BLaER1 treated with 17β-estradiol and CSF1 and Interleukin-3, amounts not matched to agents 10 nM and 100 nM (cell line): ENCODE measurements around the gene UQCRQ.

ENCODE experiments used
- H3K27ac ChIP-seq, 11 experiments: shearing (Covaris generic); formaldehyde crosslinking; 2 replicates each; pipeline ENCODE4 v1.8.1; 2022
- H3K27me3 ChIP-seq, 11 experiments: shearing (Covaris generic); formaldehyde crosslinking; 2 replicates each; pipeline ENCODE4 v1.8.1; 2022
- H3K36me3 ChIP-seq, 11 experiments: shearing (Covaris generic); formaldehyde crosslinking; 2 replicates each; pipeline ENCODE4 v1.8.1; 2022
- H3K4me1 ChIP-seq, 10 experiments: shearing (Covaris generic); formaldehyde crosslinking; 2 replicates each; pipeline ENCODE4 v1.8.1; 2022
- H3K4me2 ChIP-seq, 11 experiments: shearing (Covaris generic); formaldehyde crosslinking; 2 replicates each; pipeline ENCODE4 v1.8.1; 2022
- H3K4me3 ChIP-seq, 10 experiments: shearing (Covaris generic); formaldehyde crosslinking; 2 replicates each; pipeline ENCODE4 v1.8.1; 2022
- H3K9ac ChIP-seq, 11 experiments: shearing (Covaris generic); formaldehyde crosslinking; 2 replicates each; pipeline ENCODE4 v1.8.1; 2022
- H3K9me3 ChIP-seq, 11 experiments: shearing (Covaris generic); formaldehyde crosslinking; replicated peaks in 1 of 11; 2 replicates each; pipeline ENCODE4 v1.8.1; 2022
- H4K20me1 ChIP-seq, 11 experiments: shearing (Covaris generic); formaldehyde crosslinking; 2 replicates each; pipeline ENCODE4 v1.8.1; 2022
- Cebpa-rat ChIP-seq, 11 experiments: shearing (Covaris generic); IDR thresholded peaks; 2 replicates each; pipeline ENCODE4 v1.8.1; 2022

Gene UQCRQ

DNA sequence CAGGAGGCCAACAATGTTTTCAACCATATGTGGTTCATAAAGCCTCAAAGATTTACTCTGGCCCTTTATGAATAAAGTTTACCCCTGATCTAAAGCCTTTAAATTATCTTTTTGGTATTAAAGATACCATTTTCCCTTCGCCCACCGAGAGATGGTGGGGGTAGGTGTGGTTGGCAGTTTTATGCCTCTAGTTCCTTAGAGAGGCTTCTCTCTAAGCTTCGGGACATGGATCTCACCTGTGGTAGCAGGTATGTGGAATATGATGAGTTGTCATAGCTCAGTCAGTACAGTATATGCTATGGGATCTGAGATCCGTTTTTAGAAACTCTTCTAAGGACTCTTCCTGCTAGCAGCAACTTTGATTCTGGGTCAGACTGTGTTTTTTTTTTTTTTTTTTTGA lies 2.3 kb downstream of the UQCRQ start:
- Histone ChIP-seq H3K9me3 (no peaks in the 10 kb centered on the region), H3K36me3 (peaks cover 48 to 66% (median 62%) of the 10 kb centered on the region in 11 experiments), H3K27ac (no peak overlapping the region), H3K4me3 (no peak overlapping the region), H4K20me1 (peaks cover 0 to 37% (median 7%) of the 10 kb centered on the region in 11 experiments; a peak in 13 of 22 replicates), H3K4me1 (peaks cover 23 to 43% (median 28%) of the 10 kb centered on the region in 10 experiments), H3K9ac (peak overlapping the region in 1 of 11 experiments; percentile 15; a peak in 2 of 22 replicates), H3K4me2 (no peak overlapping the region), H3K27me3 (no peaks in the 10 kb centered on the region)
- TF ChIP-seq Cebpa-rat (IDR thresholded peaks at IDR 0.05): no peak

DNA sequence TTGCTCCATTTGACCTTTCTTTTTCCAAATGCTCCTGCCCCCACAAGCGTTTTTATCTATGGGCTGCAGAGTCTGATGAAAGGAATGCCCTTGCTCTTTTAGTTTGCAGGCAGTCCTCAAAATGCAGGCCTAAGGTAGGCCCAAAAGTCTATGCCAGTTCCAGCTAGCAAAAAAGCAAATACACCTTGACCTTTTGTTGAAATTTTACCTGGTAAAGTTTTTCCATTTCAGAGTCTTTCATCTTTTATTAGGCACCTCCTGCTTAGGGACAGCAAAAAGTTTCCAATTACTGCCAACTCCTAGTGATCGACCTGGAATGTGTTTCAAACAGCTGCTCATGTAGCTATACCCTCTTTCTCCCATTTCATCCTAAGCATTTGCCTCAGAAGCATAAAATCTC lies 4.4 kb downstream of the UQCRQ start:
- H3K9me3 ChIP-seq: no peaks in the 10 kb centered on the region
- H3K27me3 ChIP-seq: no peaks in the 10 kb centered on the region
- H3K4me3 ChIP-seq: no peak overlapping the region
- no peak overlapping the region for H3K4me2 ChIP-seq
- peaks cover 0 to 37% (median 7%) of the 10 kb centered on the region in 11 experiments; a peak in 13 of 22 replicates for H4K20me1 ChIP-seq
- H3K9ac ChIP-seq: no peak overlapping the region
- H3K27ac ChIP-seq: no peak overlapping the region
- H3K36me3 ChIP-seq: peaks cover 68 to 85% (median 77%) of the 10 kb centered on the region in 11 experiments
- no peak for TF ChIP-seq Cebpa-rat (IDR thresholded peaks at IDR 0.05)
- H3K4me1 ChIP-seq: peaks cover 12 to 35% (median 17%) of the 10 kb centered on the region in 10 experiments

DNA sequence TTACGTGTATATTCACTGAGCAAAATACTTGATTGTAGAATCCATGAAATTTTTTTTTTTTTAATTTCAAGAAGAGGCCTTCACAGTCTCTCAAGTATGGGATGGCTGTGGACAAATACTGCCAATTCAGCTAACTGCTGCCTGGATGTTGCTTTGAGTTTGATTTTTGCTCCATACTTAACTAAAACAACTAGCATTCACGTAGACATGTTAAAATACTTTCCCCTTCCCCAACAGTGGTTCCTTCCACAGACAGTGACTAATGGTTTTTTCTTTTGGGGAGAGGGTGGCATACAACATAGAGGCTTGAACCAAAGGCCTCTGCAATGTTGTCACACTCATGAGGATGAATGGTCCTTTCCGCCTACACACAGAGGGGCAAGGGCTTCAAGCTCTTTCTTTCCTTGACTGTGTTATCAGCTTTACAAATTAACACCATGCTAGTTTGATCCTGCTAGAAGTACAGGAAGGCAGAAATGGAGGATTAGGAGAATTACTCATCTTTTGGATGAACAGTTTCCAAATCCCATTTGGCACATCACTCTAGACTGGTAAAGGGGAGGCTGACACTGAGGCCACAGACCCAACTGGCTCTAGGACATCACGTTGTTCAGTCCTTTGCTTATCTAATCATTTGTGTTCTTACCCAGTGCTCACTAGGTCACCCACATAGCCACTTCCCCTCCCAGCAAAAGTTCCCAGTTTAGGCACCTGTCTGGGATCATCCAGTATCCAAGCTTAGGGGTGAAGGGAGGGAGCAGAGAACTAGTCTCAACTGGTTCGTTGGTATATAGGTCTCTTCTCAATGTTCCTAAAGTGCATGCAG lies 5.2 kb downstream of the UQCRQ start:
- Histone ChIP-seq H3K9me3 (no peaks in the 10 kb centered on the region), H4K20me1 (peaks cover 0 to 36% (median 7%) of the 10 kb centered on the region in 11 experiments; a peak in 14 of 22 replicates), H3K36me3 (peaks cover 73 to 93% (median 85%) of the 10 kb centered on the region in 11 experiments), H3K9ac (no peak overlapping the region), H3K27ac (no peak overlapping the region), H3K4me1 (peaks cover 9 to 33% (median 13%) of the 10 kb centered on the region in 10 experiments), H3K4me2 (no peak overlapping the region), H3K4me3 (no peak overlapping the region), H3K27me3 (no peaks in the 10 kb centered on the region)
- TF ChIP-seq Cebpa-rat (IDR thresholded peaks at IDR 0.05): no peak

DNA sequence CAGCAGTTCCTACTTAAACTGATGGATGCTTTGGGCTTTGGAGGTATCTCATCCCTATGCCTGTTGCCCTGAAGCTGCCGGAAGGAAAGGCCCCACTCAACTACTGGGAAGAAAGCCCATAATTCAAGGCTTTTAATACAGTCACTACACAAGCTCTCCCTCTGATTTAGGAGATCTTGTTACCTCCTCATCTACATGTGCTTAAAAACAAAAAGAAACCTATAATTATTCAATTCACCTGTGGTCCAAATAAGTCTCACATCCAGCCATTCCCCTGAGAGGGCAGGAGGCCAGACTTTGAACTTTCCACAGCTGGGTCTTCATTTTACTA lies 6.3 kb downstream of the UQCRQ start:
- Histone ChIP-seq H3K27ac (no peak overlapping the region), H3K9ac (no peak overlapping the region), H3K4me3 (no peak overlapping the region), H3K36me3 (peaks cover 77 to 99% (median 90%) of the 10 kb centered on the region in 11 experiments), H3K4me2 (no peak overlapping the region), H4K20me1 (peaks cover 0 to 26% (median 4%) of the 10 kb centered on the region in 11 experiments; a peak in 12 of 22 replicates), H3K9me3 (no peaks in the 10 kb centered on the region), H3K4me1 (peaks cover under 1 to 27% (median 6%) of the 10 kb centered on the region in 10 experiments; a peak in 19 of 20 replicates), H3K27me3 (no peaks in the 10 kb centered on the region)
- no peak for TF ChIP-seq Cebpa-rat (IDR thresholded peaks at IDR 0.05)

DNA sequence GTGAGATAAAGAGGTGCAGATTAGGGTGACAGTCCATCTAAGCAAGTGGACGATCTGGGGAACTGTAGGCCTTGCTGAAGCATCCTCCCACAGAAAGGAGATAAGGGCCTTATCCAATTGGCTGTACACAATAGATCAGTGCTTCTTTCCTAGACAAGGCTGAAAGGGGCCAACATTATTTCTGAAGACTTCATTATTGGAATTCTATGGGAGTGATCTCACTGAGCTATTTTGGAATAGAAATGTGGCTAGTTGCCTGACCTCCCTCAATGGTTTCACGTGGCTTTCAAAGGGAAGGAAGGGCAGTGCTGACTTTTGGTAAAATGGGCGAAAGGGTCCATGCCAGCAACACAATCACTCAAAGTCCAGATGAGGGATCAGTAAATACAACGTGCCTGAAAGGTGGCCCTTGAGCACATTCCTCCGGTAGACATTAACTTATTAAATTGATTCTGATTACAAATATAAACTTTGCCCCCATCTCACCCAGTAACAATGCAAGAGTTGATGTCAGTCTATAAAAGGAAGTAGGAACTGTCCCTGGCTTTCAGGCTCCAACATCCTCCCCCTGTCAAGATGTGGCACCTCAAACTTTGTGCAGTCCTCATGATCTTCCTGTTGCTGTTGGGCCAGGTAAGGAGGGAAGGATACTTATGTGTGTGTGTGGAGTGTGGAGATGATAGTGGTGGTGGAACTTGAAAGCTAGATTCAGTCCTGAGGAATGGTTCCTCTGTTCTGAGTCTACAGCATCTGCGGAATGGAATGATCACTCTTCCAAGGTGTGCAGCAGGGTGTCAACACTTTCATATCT lies 6.9 kb downstream of the UQCRQ start, which contains the start of gene LEAP2:
LEAP2 (plus strand) TSS at position 550 of the 811 bp plus-strand sequence; CDS start at position 577, 27 bp downstream.
- H3K36me3 ChIP-seq: peaks cover 77 to 99% (median 90%) of the 10 kb centered on the region in 11 experiments
- H3K4me1 ChIP-seq: peaks cover 0 to 21% (median under 1%) of the 10 kb centered on the region in 10 experiments; a peak in 7 of 20 replicates
- H3K4me3 ChIP-seq: no peak within 1 kb of the TSS
- no peak within 1 kb of the TSS for H3K9ac ChIP-seq
- no peak within 1 kb of the TSS for H3K4me2 ChIP-seq
- peaks cover 0 to 22% (median 2%) of the 10 kb centered on the region in 11 experiments; a peak in 11 of 22 replicates for H4K20me1 ChIP-seq
- no peak within 1 kb of the TSS for H3K27ac ChIP-seq
- H3K27me3 ChIP-seq: no peaks in the 10 kb centered on the region
- H3K9me3 ChIP-seq: no peaks in the 10 kb centered on the region
- no peak for TF ChIP-seq Cebpa-rat (IDR thresholded peaks at IDR 0.05)

DNA sequence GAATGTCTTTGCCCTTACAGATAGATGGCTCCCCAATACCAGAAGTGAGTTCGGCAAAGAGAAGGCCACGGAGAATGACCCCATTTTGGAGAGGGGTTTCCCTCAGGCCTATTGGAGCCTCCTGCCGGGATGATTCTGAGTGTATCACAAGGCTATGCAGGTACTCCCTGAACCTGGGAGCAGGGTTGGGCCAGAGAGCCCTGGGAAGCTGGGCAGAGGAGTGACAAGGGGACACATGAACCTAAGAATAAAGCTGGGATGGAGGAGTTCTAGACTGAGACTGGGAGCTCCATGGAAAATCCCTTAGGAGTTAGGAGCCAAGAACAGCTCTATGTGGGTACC lies 7.5 kb downstream of the UQCRQ start:
- TF ChIP-seq Cebpa-rat (IDR thresholded peaks at IDR 0.05): no peak
- Histone ChIP-seq H3K36me3 (peaks cover 75 to 99% (median 90%) of the 10 kb centered on the region in 11 experiments), H3K9me3 (no peaks in the 10 kb centered on the region), H3K9ac (no peak overlapping the region), H3K4me3 (no peak overlapping the region), H3K4me1 (peaks cover 0 to 16% (median 0%) of the 10 kb centered on the region in 10 experiments; a peak in 3 of 20 replicates), H3K27me3 (no peaks in the 10 kb centered on the region), H4K20me1 (peaks cover 0 to 25% (median 0%) of the 10 kb centered on the region in 11 experiments; a peak in 9 of 22 replicates), H3K4me2 (no peak overlapping the region), H3K27ac (no peak overlapping the region)

DNA sequence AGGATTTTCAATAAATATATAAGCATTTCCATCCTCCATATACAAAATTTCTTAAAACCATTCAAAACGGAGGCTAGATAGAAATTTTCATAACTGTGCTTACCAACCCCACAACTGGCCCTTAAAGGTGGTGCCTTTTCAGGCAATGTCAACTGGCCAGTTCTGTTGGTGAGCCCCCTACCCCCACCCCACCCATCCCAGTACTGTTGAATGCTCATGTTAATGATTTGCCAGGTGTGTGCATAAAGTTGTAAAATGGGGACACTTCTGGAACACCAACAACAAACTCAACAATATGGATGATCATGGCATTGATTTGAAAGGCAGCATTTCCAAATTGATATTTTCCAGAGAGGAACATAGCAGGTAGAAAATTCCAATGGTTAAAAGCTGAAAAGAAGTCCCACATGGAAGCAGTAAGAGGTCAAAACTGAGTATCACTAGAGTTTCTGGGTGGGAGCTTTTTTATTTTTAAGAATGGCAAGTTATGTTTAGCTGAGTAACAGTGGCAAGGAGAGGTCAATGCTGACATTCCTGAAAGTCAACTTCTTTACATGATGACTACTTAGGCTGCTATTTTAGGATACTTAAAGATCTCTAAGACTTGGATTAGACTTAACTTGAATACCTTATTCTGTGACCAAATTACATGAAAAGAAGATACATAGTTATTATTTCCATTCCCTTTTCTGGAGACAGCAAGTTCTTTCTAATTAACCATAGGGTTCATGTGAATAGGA lies 9.7 kb downstream of the UQCRQ start:
- no peak overlapping the region for H3K9ac ChIP-seq
- H3K4me2 ChIP-seq: no peak overlapping the region
- no peak overlapping the region for H3K27ac ChIP-seq

DNA sequence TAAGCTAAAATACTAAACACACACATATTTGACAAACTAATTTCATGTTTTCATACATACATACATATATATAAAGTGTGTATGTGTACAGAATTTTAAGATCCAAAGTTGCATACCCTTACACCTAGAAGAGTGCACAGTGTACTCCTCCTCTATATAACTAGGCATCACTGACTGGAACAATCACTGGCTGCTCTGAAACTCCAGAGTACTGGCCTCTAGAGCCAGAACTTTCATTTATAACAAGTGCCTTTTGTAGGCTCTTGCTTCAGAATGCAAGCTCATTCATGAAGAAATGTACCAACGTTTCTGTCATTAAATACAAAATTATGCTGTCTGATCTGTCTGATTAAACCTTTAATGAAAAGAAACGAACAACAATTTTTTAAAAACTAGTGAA lies 11.0 kb downstream of the UQCRQ start:
- Histone ChIP-seq H3K36me3 (peaks cover 73 to 100% (median 90%) of the 10 kb centered on the region in 11 experiments), H3K9ac (no peak overlapping the region), H3K4me3 (no peak overlapping the region), H3K4me1 (no peaks in the 10 kb centered on the region), H3K4me2 (no peak overlapping the region), H4K20me1 (peaks cover 0 to 46% (median 0%) of the 10 kb centered on the region in 11 experiments; a peak in 5 of 22 replicates), H3K27me3 (no peaks in the 10 kb centered on the region), H3K27ac (no peak overlapping the region), H3K9me3 (no peaks in the 10 kb centered on the region)
- TF ChIP-seq Cebpa-rat (IDR thresholded peaks at IDR 0.05): no peak

More for the DNA sequence above, 9.7 kb downstream of the UQCRQ start:
- no peak for TF ChIP-seq Cebpa-rat (IDR thresholded peaks at IDR 0.05)
- H3K4me1 ChIP-seq: no peaks in the 10 kb centered on the region
- no peaks in the 10 kb centered on the region for H3K27me3 ChIP-seq
- H4K20me1 ChIP-seq: peaks cover 0 to 44% (median 0%) of the 10 kb centered on the region in 11 experiments; a peak in 6 of 22 replicates
- peaks cover 73 to 100% (median 90%) of the 10 kb centered on the region in 11 experiments for H3K36me3 ChIP-seq
- no peak overlapping the region for H3K4me3 ChIP-seq
- no peaks in the 10 kb centered on the region for H3K9me3 ChIP-seq
